Keratinocyte (primary cell): ENCODE results near the gene NLRX1. TPM values are rescaled to one million over a fixed set of nuclear protein-coding genes. Genes with fewer than 3 reads are reported as not detected.

Experiments used
- DNase-seq: peaks from one replicate; pipeline ENCODE4 v3.0.0-alpha.2; 2011; ENCODE audit warnings: low read depth, missing footprints, low spot score
- FAIRE-seq: peaks from 2 replicates; lab custom pipeline; 2011; peaks lifted over from hg19 to GRCh38; lab: Jason Lieb, UNC
- H2AFZ ChIP-seq: 2 replicates; pipeline ENCODE4 v1.6.0; 2012; ENCODE audit warnings: low read length, control low read depth, inconsistent platforms; ENCODE audit not compliant: control insufficient read depth
- H3K27ac ChIP-seq: 2 replicates; pipeline ENCODE4 v1.5.1; 2011; ENCODE audit warnings: low read length; ENCODE audit not compliant: control insufficient read depth, insufficient read depth
- H3K27me3 ChIP-seq: 3 replicates; pipeline ENCODE4 v1.6.0; 2011; ENCODE audit warnings: low read length; ENCODE audit not compliant: control insufficient read depth, insufficient read depth; ENCODE audit errors: extremely low read depth
- H3K36me3 ChIP-seq, 2 experiments: 2 replicates in 1 of 2; 3 replicates in 1 of 2; pipeline ENCODE4 v1.5.1; 2011; ENCODE audit warnings: low read length in 2 of 2, mild to moderate bottlenecking in 1 of 2; ENCODE audit not compliant: control insufficient read depth in 2 of 2, insufficient read depth in 2 of 2; ENCODE audit errors: extremely low read depth in 1 of 2
- H3K4me1 ChIP-seq: 3 replicates; pipeline ENCODE4 v1.5.1; 2011; ENCODE audit warnings: low read length; ENCODE audit not compliant: control insufficient read depth, insufficient read depth; ENCODE audit errors: extremely low read depth
- H3K4me2 ChIP-seq: 3 replicates; pipeline ENCODE4 v1.6.0; 2011; ENCODE audit warnings: low read depth, low read length; ENCODE audit not compliant: control insufficient read depth, insufficient read depth; ENCODE audit errors: extremely low read depth
- H3K4me3 ChIP-seq, 3 experiments: fragments of 200-600 bp in 1 of 3; sonication (generic) in 1 of 3; 2 replicates in 2 of 3; 3 replicates in 1 of 3; pipeline ENCODE4 v1.5.1; 2011 to 2016; ENCODE audit warnings: low read length in 3 of 3, mild to moderate bottlenecking in 3 of 3, control low read depth in 2 of 3, inconsistent platforms in 1 of 3, low read depth in 1 of 3, mixed read lengths in 1 of 3, mixed run types in 1 of 3, moderate library complexity in 1 of 3; ENCODE audit not compliant: control insufficient read depth in 2 of 3, insufficient read depth in 2 of 3; ENCODE audit errors: extremely low read depth in 1 of 3
- H3K79me2 ChIP-seq: 2 replicates; pipeline ENCODE4 v1.6.0; 2012; ENCODE audit warnings: low read length; ENCODE audit not compliant: control insufficient read depth, insufficient read depth
- H3K9ac ChIP-seq: 3 replicates; pipeline ENCODE4 v1.6.0; 2011; ENCODE audit warnings: low read length; ENCODE audit not compliant: control insufficient read depth, insufficient read depth; ENCODE audit errors: extremely low read depth
- H3K9me1 ChIP-seq: 3 replicates; pipeline ENCODE4 v1.6.0; 2011; ENCODE audit warnings: low read length; ENCODE audit not compliant: control insufficient read depth, insufficient read depth; ENCODE audit errors: extremely low read depth
- H3K9me3 ChIP-seq: 2 replicates; pipeline ENCODE4 v1.5.1; 2012; ENCODE audit warnings: low read depth, low read length; ENCODE audit not compliant: control insufficient read depth
- H4K20me1 ChIP-seq: 3 replicates; pipeline ENCODE4 v1.6.0; 2011; ENCODE audit warnings: low read length; ENCODE audit not compliant: control insufficient read depth, insufficient read depth; ENCODE audit errors: extremely low read depth
- EZH2 ChIP-seq: IDR thresholded peaks from one replicate; pipeline ENCODE4 v1.6.1; 2012; ENCODE audit warnings: inconsistent platforms, mild to moderate bottlenecking, low read length, moderate library complexity
- dilution Hi-C: fragments of 300-500 bp; cut with MboI; formaldehyde crosslinking; loops from one replicate; pipeline ENCODE4 v1.7.0; 2020; ENCODE audit warnings: low sequenced_read_pairs; ENCODE audit not compliant: extremely low pct_ligation_motif_present
- polyA plus RNA-seq, 5 experiments: library from polyadenylated mRNA; depleted of rRNA in 3 of 5; stranded (reverse) in 3 of 5; stranded (forward) in 1 of 5; unstranded in 1 of 5; fragments of >200 nt; gene quantifications; 1 replicate in 1 of 5; 2 replicates in 3 of 5; 3 replicates in 1 of 5; pipeline versions ENCODE4 v1.2.1 to v1.2.3, GENCODE V29; 2011 to 2012; ENCODE audit warnings: missing spikeins in 2 of 5, low read depth in 1 of 5, low replicate concordance in 1 of 5
- TF ChIP-seq, protein P1 (sequence below), 3 experiments: IDR thresholded peaks in 1 of 3; conservative IDR thresholded peaks in 1 of 3; optimal IDR thresholded peaks in 1 of 3; 2 replicates in 2 of 3; 3 replicates in 1 of 3; pipeline versions ENCODE3 to v1.5.1; 2011; ENCODE audit warnings: low read length in 3 of 3, mild to moderate bottlenecking in 3 of 3, moderate library complexity in 2 of 3, control low read depth in 1 of 3, inconsistent platforms in 1 of 3; ENCODE audit not compliant: insufficient read depth in 2 of 3; ENCODE audit errors: extremely low read depth in 1 of 3

Gene NLRX1
- polyA plus RNA-seq, 1 donor (not counting 4 experiments of a cell fraction or from before 2014, with no cell fraction given): 8.1 TPM

DNA sequence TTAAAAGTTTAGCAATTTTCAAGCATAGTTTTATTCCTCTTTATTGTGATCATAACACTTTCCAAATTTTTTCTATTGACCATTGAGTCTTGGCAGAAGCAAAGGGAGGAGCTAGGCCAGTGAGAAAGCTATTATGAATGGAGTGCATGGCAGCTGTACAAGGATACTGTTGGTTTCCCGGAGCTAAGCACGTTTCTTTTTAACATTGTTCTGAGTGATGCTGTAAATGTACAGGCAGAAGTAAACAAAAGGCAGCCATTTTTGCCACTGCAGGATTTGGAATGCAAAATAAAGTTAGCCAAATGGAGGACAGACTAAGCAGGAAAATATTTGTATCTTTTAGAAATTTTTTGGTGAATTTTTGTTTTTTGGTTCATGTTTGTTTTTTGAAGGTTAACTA is 53.8 kb downstream of the NLRX1 start:
- DNase-seq (no peak), FAIRE-seq (peak; percentile 41)
- Histone ChIP-seq H2AFZ (no peak overlapping the region), H3K9me1 (peaks cover 3% of the 10 kb centered on the region), H3K79me2 (peaks cover 79% of the 10 kb centered on the region), H4K20me1 (no peaks in the 10 kb centered on the region), H3K9me3 (no peaks in the 10 kb centered on the region), H3K27ac (no peak overlapping the region), H3K27me3 (no peaks in the 10 kb centered on the region), H3K36me3 (no peaks in the 10 kb centered on the region), H3K4me2 (peak overlapping the region; percentile 3), H3K4me1 (peaks cover 26% of the 10 kb centered on the region), H3K4me3 (no peak overlapping the region), H3K9ac (no peak overlapping the region)
- TF ChIP-seq EZH2: no peak
- TF ChIP-seq, protein P1, sequence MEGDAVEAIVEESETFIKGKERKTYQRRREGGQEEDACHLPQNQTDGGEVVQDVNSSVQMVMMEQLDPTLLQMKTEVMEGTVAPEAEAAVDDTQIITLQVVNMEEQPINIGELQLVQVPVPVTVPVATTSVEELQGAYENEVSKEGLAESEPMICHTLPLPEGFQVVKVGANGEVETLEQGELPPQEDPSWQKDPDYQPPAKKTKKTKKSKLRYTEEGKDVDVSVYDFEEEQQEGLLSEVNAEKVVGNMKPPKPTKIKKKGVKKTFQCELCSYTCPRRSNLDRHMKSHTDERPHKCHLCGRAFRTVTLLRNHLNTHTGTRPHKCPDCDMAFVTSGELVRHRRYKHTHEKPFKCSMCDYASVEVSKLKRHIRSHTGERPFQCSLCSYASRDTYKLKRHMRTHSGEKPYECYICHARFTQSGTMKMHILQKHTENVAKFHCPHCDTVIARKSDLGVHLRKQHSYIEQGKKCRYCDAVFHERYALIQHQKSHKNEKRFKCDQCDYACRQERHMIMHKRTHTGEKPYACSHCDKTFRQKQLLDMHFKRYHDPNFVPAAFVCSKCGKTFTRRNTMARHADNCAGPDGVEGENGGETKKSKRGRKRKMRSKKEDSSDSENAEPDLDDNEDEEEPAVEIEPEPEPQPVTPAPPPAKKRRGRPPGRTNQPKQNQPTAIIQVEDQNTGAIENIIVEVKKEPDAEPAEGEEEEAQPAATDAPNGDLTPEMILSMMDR (optimal IDR thresholded peaks at IDR 0.05 in 1 of 3, IDR thresholded peaks at IDR 0.05 in 1 of 3, conservative IDR thresholded peaks at IDR 0.05 in 1 of 3; ENCODE audit: extremely low read depth in 1 of 3, insufficient read depth in 2 of 3, low read length in 3 of 3): no peak
- dilution Hi-C loops: no loop called here

DNA sequence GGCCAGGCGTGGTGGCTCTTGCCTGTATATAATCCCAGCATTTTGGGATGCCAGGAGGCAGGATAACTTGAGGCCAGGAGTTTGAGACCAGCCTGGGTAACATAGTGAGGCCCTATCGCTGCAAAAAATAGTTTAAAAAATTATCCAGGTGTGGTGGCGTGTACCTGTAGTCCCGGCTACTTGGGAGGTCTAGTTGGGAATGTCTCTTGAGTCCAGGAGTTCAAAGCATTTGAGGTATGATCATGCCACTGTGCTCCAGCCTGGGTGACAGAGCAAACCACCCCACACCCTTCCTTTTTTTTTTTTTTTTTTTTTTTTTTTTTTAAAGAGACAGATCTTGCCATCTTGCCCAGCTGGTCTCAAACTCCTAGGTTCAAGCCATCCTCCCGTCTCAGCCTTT is 54.4 kb downstream of the NLRX1 start:
- no peak for FAIRE-seq
- TF ChIP-seq, protein P1 (optimal IDR thresholded peaks at IDR 0.05 in 1 of 3, IDR thresholded peaks at IDR 0.05 in 1 of 3, conservative IDR thresholded peaks at IDR 0.05 in 1 of 3; ENCODE audit: extremely low read depth in 1 of 3, insufficient read depth in 2 of 3, low read length in 3 of 3): no peak
- no peak for TF ChIP-seq EZH2
- no peak overlapping the region for H3K4me2 ChIP-seq
- H3K4me1 ChIP-seq: peaks cover 20% of the 10 kb centered on the region
- no peak overlapping the region for H2AFZ ChIP-seq
- no peak overlapping the region for H3K4me3 ChIP-seq
- no peak for DNase-seq
- H3K79me2 ChIP-seq: peaks cover 80% of the 10 kb centered on the region
- H3K27ac ChIP-seq: no peak overlapping the region
- no peaks in the 10 kb centered on the region for H4K20me1 ChIP-seq
- peaks cover 3% of the 10 kb centered on the region for H3K9me1 ChIP-seq
- H3K27me3 ChIP-seq: no peaks in the 10 kb centered on the region
- no peak overlapping the region for H3K9ac ChIP-seq
- no peaks in the 10 kb centered on the region for H3K9me3 ChIP-seq
- H3K36me3 ChIP-seq: no peaks in the 10 kb centered on the region
- dilution Hi-C loops: no loop called here
